GM21447 (cell line): ENCODE data around the gene SLC26A5.
A peak's percentile ranks its signal among the peaks of the same experiment; 100 is the strongest.

Experiments
- ATAC-seq: cut with Tn5 transposase; IDR thresholded peaks from one replicate; pipeline ENCODE4 v1.9.1; 2021; ENCODE audit not compliant: unreplicated experiment

The SLC26A5 gene

GRCh38 chr7:103348959-103349358 is 97.0 kb downstream of the SLC26A5 start:
- ATAC-seq = no peak

DNA sequence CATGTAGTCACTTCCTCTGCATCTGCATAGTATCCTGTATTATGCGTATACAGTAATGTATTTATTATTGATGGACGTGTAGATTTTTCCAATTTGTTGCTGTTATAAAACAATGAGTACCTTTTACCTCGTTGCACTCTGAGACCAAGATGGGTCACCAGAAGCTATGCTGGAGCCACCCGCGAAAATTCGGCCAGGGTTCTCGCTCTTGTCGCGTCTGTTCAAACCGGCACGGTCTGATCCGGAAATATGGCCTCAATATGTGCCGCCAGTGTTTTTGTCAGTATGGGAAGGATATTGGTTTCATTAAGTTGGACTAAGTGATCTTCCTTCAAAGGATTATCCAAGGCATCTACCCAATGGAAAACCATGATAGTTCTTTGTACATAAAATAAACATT is 97.6 kb downstream of the SLC26A5 start:
- no peak for ATAC-seq

GRCh38 chr7:103347507-103348267 is 98.3 kb downstream of the SLC26A5 start, which contains the start of gene PSMC2:
Gene PSMC2, plus strand, starts transcription at chr7:103347643. Its CDS starts 69 bp downstream, at chr7:103347712.
- peak; percentile 63 for ATAC-seq

GRCh38 chr7:103346396-103346795 is 99.6 kb downstream of the SLC26A5 start:
- no peak for ATAC-seq

- peak; percentile 80 for ATAC-seq
Measured at GRCh38 chr7:103344453-103345149, 101.4 kb downstream of the SLC26A5 start, which contains the start of gene DNAJC2. Gene DNAJC2, minus strand, starts transcription at chr7:103344767. Its CDS starts 145 bp downstream, at chr7:103344622.

DNA sequence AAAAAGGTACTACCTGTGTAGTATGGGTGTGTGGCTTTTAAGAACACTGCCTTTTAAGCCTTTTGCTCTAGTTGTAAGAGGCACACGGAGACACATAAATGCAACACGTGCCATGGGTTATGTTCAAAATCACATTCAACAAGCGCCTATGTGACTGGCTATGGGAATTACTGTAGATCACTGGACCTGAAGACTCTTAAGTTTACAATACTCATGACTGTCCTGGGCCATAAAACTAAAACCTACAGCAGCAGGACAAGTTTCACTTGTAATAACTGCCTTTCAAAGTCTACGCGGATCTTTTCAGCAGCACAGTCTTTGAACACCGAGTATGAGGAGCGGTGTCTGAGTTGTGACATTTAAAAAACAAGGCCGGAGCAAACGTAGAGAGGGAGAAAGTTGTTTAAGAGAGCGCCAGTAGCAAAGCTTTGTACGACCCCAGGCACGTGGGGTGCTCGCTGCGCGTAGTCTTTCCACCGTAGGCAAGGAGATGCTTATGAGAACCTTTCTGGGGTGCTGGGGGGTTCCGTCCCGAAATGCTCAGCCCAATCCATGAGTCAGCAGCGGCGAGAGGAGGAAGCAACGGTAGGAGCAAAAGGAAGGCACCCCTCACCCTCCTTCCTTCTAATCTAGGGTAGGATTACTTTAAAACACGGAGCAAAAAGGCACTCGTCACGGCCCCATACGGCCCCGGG is 102.1 kb downstream of the SLC26A5 start:
- peak; percentile 9 for ATAC-seq

DNA sequence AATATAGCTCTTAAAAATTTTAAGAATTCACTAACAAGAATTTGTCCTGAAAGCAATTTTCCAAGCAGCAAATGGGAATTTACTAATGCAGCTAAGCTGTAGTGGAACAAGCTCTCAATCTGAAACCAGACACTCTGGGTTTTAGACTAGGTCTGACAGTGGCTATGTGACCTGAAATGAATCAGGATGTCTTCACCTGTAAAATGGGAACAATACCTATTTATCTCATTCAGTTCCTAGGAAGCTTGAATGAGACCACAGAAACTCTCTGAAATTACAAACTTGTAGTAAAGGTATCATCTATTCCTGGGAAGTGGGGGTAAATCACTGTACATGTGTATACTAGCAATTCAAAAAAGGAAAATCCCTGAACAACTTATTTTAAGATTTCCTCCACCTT is 102.7 kb downstream of the SLC26A5 start:
- ATAC-seq = no peak

- ATAC-seq = no peak
Measured at GRCh38 chr7:103341466-103341865, 104.5 kb downstream of the SLC26A5 start.

DNA sequence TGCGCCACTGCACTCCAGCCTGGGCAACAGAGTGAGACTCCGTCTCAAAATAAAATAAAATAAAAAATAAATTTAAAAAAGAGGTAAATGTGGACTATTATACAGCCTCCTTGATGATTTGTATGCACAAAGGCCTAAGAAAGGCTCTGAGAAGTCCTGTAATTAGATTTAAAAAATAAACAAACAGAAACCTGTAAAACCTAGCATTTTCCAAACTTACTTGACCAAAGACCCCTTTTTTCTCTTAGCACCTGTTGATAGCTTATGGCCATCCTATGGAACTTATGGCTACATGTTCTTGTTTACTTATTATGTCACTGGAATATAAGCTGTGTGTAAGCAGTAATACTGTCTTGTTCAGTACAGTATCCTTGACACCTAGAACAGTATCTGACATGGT is 107.1 kb downstream of the SLC26A5 start:
- no peak for ATAC-seq

DNA sequence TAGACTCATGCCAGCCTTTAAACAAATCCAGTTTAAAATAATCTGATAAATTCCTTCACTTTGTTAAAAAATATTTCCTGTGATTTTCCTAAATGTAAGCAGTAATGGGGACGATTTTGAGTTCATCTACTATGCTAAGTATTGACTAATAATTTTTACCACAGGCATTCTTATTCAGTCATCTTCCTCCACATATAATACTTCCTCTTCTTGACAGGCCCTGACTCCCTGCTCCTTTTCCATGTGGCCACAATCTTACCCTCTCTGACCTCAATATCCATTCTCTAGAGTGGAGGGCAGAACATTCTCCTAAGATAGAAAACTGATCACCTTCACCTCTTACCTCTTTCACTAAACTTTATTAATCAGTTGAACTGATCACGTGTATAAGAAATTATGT is 109.2 kb downstream of the SLC26A5 start:
- no peak for ATAC-seq

DNA sequence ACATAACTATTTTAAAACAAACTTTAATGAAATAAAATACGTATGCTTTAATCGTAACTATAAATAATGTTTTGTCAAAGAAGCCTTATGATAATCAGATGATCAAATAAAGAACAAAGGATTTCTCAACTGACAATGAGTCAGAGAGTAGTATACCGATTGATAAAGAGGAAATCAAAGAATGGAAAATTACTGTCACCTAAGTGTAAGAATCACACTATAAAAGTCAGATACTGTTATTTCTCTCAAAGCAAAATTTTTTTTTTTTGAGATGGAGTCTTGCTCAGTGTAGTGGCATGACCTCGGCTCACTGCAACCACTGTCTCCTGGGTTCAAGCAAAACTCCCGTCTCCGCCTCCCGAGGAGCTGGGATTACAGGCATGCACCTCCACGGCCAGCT is 120.3 kb downstream of the SLC26A5 start:
- ATAC-seq = no peak
